DND-41 (cell line): ENCODE data around the gene DNAJC4.
A peak's percentile ranks its signal among the peaks of the same experiment; 100 is the strongest.

Experiments used
- ATAC-seq: fragments of 200-7000 bp; cut with Tn5 transposase; 3 replicates; pipeline ENCODE4 v1.9.1; 2021; ENCODE audit warnings: low read depth; ENCODE audit not compliant: insufficient read depth
- DNase-seq: peaks from one replicate; pipeline ENCODE4 v3.0.0-alpha.2; 2020
- H2AFZ ChIP-seq: 2 replicates; pipeline ENCODE4 v1.6.0; 2012; ENCODE audit warnings: low read depth, low read length
- H3K27ac ChIP-seq: 2 replicates; pipeline ENCODE4 v1.5.1; 2012; ENCODE audit warnings: low read length, inconsistent platforms
- H3K27me3 ChIP-seq: fragments of 200-600 bp; sonication (generic); 2 replicates; pipeline ENCODE4 v1.6.0; 2012; ENCODE audit warnings: low read length, mild to moderate bottlenecking, inconsistent platforms; ENCODE audit not compliant: insufficient read depth, poor library complexity
- H3K36me3 ChIP-seq: 2 replicates; pipeline ENCODE4 v1.5.1; 2012; ENCODE audit warnings: low read length, inconsistent platforms; ENCODE audit not compliant: insufficient read depth
- H3K4me1 ChIP-seq: 2 replicates; pipeline ENCODE4 v1.5.1; 2012; ENCODE audit warnings: mild to moderate bottlenecking, low read length; ENCODE audit not compliant: insufficient read depth
- H3K4me2 ChIP-seq: 2 replicates; pipeline ENCODE4 v1.6.0; 2012; ENCODE audit warnings: mild to moderate bottlenecking, moderate library complexity, low read length, inconsistent platforms; ENCODE audit not compliant: insufficient read depth
- H3K4me3 ChIP-seq, 2 experiments: fragments of 200-600 bp in 1 of 2; shearing (Covaris generic) in 1 of 2; 2 replicates each; pipeline ENCODE4 v1.5.1; 2012 to 2016; ENCODE audit warnings: inconsistent platforms in 2 of 2, low read length in 2 of 2, mild to moderate bottlenecking in 2 of 2, low read depth in 1 of 2, moderate library complexity in 1 of 2
- H3K79me2 ChIP-seq: 2 replicates; pipeline ENCODE4 v1.6.0; 2012; ENCODE audit warnings: low read length, inconsistent platforms; ENCODE audit not compliant: insufficient read depth
- H3K9ac ChIP-seq: 2 replicates; pipeline ENCODE4 v1.6.0; 2012; ENCODE audit warnings: low read depth, mild to moderate bottlenecking, inconsistent platforms, low read length, moderate library complexity
- H3K9me3 ChIP-seq: 2 replicates; pipeline ENCODE4 v1.5.1; 2012; ENCODE audit warnings: low read length, moderate library complexity, mild to moderate bottlenecking, inconsistent platforms; ENCODE audit not compliant: insufficient read depth, severe bottlenecking
- H4K20me1 ChIP-seq: 2 replicates; pipeline ENCODE4 v1.6.0; 2012; ENCODE audit warnings: low read length; ENCODE audit not compliant: insufficient read depth
- EZH2 ChIP-seq: IDR thresholded peaks from 3 replicates; pipeline ENCODE4 v1.6.1; 2012; ENCODE audit warnings: borderline replicate concordance, low read depth, mild to moderate bottlenecking, moderate library complexity, low read length, inconsistent platforms; ENCODE audit not compliant: severe bottlenecking
- TF ChIP-seq, protein P1 (sequence below): IDR thresholded peaks from 2 replicates; pipeline ENCODE4 v1.5.1; 2012; ENCODE audit warnings: borderline replicate concordance, low read length, moderate library complexity, mild to moderate bottlenecking; ENCODE audit not compliant: poor library complexity, severe bottlenecking; ENCODE audit errors: extremely low read depth

Gene DNAJC4

DNA sequence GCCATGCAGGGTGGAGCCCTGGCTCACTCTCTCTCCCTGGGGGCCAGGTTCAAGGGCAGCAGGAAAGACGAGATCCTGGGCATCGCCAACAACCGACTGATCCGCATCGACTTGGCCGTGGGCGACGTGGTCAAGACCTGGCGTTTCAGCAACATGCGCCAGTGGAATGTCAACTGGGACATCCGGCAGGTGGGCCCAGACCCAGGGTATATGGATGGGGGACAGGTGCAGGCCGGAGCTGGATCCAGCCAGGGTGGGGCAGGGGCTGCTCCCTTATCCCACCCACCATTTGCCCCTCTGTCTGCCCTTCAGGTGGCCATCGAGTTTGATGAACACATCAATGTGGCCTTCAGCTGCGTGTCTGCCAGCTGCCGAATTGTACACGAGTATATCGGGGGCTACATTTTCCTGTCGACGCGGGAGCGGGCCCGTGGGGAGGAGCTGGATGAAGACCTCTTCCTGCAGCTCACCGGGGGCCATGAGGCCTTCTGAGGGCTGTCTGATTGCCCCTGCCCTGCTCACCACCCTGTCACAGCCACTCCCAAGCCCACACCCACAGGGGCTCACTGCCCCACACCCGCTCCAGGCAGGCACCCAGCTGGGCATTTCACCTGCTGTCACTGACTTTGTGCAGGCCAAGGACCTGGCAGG lies 7.2 kb upstream of the DNAJC4 start:
- no peak overlapping the region for H3K4me3 ChIP-seq
- H3K27me3 ChIP-seq = no peaks in the 10 kb centered on the region
- no peak for DNase-seq
- no peak overlapping the region for H3K4me2 ChIP-seq
- H3K9ac ChIP-seq = no peak overlapping the region
- H3K36me3 ChIP-seq = peaks cover 57% of the 10 kb centered on the region
- H2AFZ ChIP-seq = no peak overlapping the region
- TF ChIP-seq, protein P1, sequence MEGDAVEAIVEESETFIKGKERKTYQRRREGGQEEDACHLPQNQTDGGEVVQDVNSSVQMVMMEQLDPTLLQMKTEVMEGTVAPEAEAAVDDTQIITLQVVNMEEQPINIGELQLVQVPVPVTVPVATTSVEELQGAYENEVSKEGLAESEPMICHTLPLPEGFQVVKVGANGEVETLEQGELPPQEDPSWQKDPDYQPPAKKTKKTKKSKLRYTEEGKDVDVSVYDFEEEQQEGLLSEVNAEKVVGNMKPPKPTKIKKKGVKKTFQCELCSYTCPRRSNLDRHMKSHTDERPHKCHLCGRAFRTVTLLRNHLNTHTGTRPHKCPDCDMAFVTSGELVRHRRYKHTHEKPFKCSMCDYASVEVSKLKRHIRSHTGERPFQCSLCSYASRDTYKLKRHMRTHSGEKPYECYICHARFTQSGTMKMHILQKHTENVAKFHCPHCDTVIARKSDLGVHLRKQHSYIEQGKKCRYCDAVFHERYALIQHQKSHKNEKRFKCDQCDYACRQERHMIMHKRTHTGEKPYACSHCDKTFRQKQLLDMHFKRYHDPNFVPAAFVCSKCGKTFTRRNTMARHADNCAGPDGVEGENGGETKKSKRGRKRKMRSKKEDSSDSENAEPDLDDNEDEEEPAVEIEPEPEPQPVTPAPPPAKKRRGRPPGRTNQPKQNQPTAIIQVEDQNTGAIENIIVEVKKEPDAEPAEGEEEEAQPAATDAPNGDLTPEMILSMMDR = no peak
- no peak for TF ChIP-seq EZH2
- H3K27ac ChIP-seq = no peak overlapping the region
- ATAC-seq = no peak
- peaks cover 35% of the 10 kb centered on the region for H3K79me2 ChIP-seq
- peaks cover 37% of the 10 kb centered on the region for H3K4me1 ChIP-seq
- H3K9me3 ChIP-seq = no peaks in the 10 kb centered on the region
- H4K20me1 ChIP-seq = peaks cover 11% of the 10 kb centered on the region

DNA sequence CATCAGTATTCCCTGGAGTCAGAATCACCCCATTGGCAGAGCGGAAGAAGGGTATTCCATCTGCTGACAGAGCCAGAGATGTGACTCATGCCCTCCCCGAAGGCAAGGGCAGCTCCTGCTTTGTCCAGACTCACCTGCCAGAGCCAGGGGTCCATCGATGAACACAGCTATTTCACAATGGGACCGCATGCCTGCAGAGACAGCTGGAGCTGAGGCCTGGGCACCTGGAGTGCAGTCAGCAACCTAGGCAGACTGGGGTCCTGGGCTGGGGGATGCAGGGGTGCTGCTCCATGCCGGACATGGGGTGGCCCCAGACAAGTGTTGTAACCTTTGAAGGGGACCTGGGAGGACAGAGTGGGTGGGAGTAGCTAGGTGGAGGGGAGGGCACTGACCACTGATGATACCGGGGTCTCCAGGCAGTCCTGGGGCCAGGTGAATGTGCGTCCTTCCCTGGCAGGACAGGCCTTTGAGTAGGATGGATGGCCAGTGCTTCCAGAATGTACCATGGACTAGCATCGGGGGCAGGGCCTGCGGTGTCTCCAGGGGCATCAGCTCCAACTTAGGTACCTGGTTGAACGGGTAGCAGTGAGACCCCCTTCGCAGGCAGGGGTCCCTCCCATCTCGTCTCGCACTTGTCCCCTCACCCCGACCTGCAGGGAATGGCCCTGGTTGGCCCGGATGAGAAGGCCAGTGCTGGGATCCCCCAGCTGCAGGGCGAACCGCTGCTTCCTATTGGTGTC lies 6.0 kb upstream of the DNAJC4 start:
- peaks cover 51% of the 10 kb centered on the region for H3K36me3 ChIP-seq
- peaks cover 37% of the 10 kb centered on the region for H3K79me2 ChIP-seq
- H4K20me1 ChIP-seq = peaks cover 11% of the 10 kb centered on the region
- peak overlapping the region in 1 of 2 experiments; percentile 81; a peak in 2 of 4 replicates for H3K4me3 ChIP-seq
- H3K9ac ChIP-seq = peak overlapping the region; percentile 75
- ATAC-seq = no peak
- TF ChIP-seq, protein P1 = no peak
- no peak for TF ChIP-seq EZH2
- peaks cover 45% of the 10 kb centered on the region for H3K4me1 ChIP-seq
- H3K4me2 ChIP-seq = peak overlapping the region; percentile 96
- peak overlapping the region; percentile 10; the same call in 1 of the 2 replicates for H3K27ac ChIP-seq
- no peaks in the 10 kb centered on the region for H3K27me3 ChIP-seq
- no peak for DNase-seq
- no peaks in the 10 kb centered on the region for H3K9me3 ChIP-seq
- no peak overlapping the region for H2AFZ ChIP-seq

DNA sequence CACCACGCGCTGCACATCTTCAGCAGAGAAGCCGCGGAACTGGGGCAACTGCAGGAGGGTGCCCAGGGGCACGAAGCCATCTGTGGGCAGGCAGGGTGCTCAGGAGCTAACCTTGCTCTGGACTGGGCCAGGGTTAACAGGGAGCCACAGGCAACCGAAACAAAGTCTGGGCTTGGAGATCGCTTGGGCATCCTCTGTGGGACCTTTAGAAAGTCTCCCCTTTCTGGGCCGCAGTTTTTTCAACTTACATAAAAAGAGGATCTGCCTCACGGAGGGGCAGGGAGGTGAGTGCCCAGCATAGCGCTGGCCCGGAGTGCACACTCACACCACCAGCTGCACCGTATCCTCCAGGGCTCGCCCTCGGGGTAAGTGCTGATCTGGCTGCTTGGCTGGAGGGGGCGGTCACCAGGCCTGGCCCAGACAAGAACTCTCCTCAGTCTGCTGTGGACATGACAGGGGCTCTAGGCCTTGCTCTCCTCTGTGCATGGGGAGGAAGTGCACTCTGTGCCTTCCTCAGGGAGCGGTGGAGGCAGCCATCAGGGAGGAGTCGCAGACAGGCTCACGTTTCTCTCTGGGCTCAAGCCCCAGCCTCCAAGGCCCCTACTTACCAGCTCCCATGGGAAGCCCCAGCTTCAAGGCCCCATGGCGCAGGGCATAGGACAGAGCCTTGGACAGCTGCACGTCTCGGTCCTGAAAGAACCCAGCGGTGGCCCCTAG lies 5.3 kb upstream of the DNAJC4 start:
- DNase-seq (no peak), ATAC-seq (no peak)
- no peaks in the 10 kb centered on the region for H3K27me3 ChIP-seq
- peak overlapping the region; percentile 91 for H3K27ac ChIP-seq
- peaks cover 37% of the 10 kb centered on the region for H3K79me2 ChIP-seq
- H3K9ac ChIP-seq = peak overlapping the region; percentile 75
- peaks cover 52% of the 10 kb centered on the region for H3K4me1 ChIP-seq
- H3K36me3 ChIP-seq = peaks cover 44% of the 10 kb centered on the region
- TF ChIP-seq, protein P1 = no peak
- TF ChIP-seq EZH2 = no peak
- H4K20me1 ChIP-seq = peaks cover 11% of the 10 kb centered on the region
- no peaks in the 10 kb centered on the region for H3K9me3 ChIP-seq
- H2AFZ ChIP-seq = peak overlapping the region; percentile 84; the same call in 1 of the 2 replicates
- H3K4me2 ChIP-seq = peak overlapping the region; percentile 96
- peak overlapping the region; percentile 60 to 81 for H3K4me3 ChIP-seq
